ENCODE measurements around the gene USP9Y. TPM values are rescaled to one million over a fixed set of nuclear protein-coding genes. Genes with fewer than 3 reads are reported as not detected.

Gene USP9Y
- total RNA-seq, 1 donor from 2014 or later = 26.9 TPM

- DNase-seq (ENCODE audit: low read depth) = peak; percentile 9
These were observed 55.0 kb downstream of the USP9Y start for GRCh38 chrY:12756021-12756420.

GRCh38 chrY:12765976-12766375 lies 64.9 kb downstream of the USP9Y start:
- DNase-seq (ENCODE audit: low read depth) = no peak

GRCh38 chrY:12784521-12784920 lies 83.5 kb downstream of the USP9Y start:
- DNase-seq (ENCODE audit: low read depth) = no peak

- no peak for DNase-seq (ENCODE audit: low read depth)
These were observed 93.0 kb downstream of the USP9Y start for GRCh38 chrY:12793999-12794398.

GRCh38 chrY:12808046-12808445 lies 107.0 kb downstream of the USP9Y start:
- no peak for DNase-seq (ENCODE audit: low read depth)

GRCh38 chrY:12809034-12809433 lies 108.0 kb downstream of the USP9Y start:
- peak; percentile 6 for DNase-seq (ENCODE audit: low read depth)

- no peak for DNase-seq (ENCODE audit: low read depth)
These were observed 122.4 kb downstream of the USP9Y start for GRCh38 chrY:12823408-12823807.

GRCh38 chrY:12826791-12827190 lies 125.8 kb downstream of the USP9Y start:
- DNase-seq (ENCODE audit: low read depth) = peak; percentile 19

- DNase-seq (ENCODE audit: low read depth) = no peak
These were observed 132.3 kb downstream of the USP9Y start for GRCh38 chrY:12833284-12833683.

GRCh38 chrY:12837550-12837949 lies 136.5 kb downstream of the USP9Y start:
- no peak for DNase-seq (ENCODE audit: low read depth)

- DNase-seq (ENCODE audit: low read depth) = no peak
These were observed 140.3 kb downstream of the USP9Y start for GRCh38 chrY:12841368-12841767.

GRCh38 chrY:12846793-12847192 lies 145.8 kb downstream of the USP9Y start:
- DNase-seq (ENCODE audit: low read depth) = no peak

GRCh38 chrY:12855791-12856275 lies 154.8 kb downstream of the USP9Y start:
- peak; percentile 43 for DNase-seq (ENCODE audit: low read depth)

GRCh38 chrY:12867960-12868359 lies 166.9 kb downstream of the USP9Y start:
- no peak for DNase-seq (ENCODE audit: low read depth)

- DNase-seq (ENCODE audit: low read depth) = no peak
These were observed 195.9 kb downstream of the USP9Y start for GRCh38 chrY:12896973-12897372.

GRCh38 chrY:12898604-12899003 lies 197.6 kb downstream of the USP9Y start:
- DNase-seq (ENCODE audit: low read depth) = no peak

GRCh38 chrY:12904618-12905516 lies 203.8 kb downstream of the USP9Y start, which contains the start of gene DDX3Y:
TSS of gene DDX3Y (plus strand) at chrY:12904868. CDS start at chrY:12904937, 69 bp downstream.
- DNase-seq (ENCODE audit: low read depth) = peak; percentile 92

- peak; percentile 72 for DNase-seq (ENCODE audit: low read depth)
These were observed 204.5 kb downstream of the USP9Y start for GRCh38 chrY:12905517-12905872.

GRCh38 chrY:12905895-12906294 lies 204.9 kb downstream of the USP9Y start:
- peak; percentile 7 for DNase-seq (ENCODE audit: low read depth)
